GM21576 (cell line): ENCODE measurements around the gene ZNF382.
"Not testable (repeated sequence)": the region's sequence is repeated elsewhere in the genome, so short reads cannot be mapped to it uniquely, and the experiment has no call there.

ENCODE experiments used
- ATAC-seq: cut with Tn5 transposase; IDR thresholded peaks from one replicate; pipeline ENCODE4 v1.9.1; 2021; ENCODE audit warnings: mild to moderate bottlenecking, moderate library complexity; ENCODE audit not compliant: unreplicated experiment

The ZNF382 gene

GRCh38 chr19:36605101-36605876 lies at the start of gene ZNF382:
TSS of gene ZNF382 (plus strand) at chr19:36605313. CDS start at chr19:36609915, 4,602 bp downstream.
- peak; percentile 56 for ATAC-seq

- ATAC-seq: no peak
Observed at GRCh38 chr19:36564391-36564790, 40.7 kb upstream of the ZNF382 start.

DNA sequence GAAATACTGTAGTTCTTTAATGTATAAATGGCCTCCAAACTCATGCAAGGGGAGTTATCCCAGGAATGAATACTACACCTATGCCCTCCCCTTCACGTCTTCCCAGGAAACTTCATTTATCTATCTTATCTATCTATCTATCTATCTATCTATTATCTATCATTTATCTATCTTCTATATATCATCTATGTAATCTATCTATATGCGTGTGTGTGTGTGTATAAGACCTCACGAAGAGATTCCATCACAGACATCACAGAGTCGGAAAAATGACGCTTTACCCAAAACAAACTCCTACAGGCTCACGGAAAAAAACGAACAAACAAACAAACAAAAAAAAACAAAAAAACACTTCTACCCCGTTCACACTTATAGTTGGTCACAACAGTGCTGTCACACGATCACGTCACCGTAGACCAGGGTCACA lies 32.5 kb upstream of the ZNF382 start:
- no peak for ATAC-seq

DNA sequence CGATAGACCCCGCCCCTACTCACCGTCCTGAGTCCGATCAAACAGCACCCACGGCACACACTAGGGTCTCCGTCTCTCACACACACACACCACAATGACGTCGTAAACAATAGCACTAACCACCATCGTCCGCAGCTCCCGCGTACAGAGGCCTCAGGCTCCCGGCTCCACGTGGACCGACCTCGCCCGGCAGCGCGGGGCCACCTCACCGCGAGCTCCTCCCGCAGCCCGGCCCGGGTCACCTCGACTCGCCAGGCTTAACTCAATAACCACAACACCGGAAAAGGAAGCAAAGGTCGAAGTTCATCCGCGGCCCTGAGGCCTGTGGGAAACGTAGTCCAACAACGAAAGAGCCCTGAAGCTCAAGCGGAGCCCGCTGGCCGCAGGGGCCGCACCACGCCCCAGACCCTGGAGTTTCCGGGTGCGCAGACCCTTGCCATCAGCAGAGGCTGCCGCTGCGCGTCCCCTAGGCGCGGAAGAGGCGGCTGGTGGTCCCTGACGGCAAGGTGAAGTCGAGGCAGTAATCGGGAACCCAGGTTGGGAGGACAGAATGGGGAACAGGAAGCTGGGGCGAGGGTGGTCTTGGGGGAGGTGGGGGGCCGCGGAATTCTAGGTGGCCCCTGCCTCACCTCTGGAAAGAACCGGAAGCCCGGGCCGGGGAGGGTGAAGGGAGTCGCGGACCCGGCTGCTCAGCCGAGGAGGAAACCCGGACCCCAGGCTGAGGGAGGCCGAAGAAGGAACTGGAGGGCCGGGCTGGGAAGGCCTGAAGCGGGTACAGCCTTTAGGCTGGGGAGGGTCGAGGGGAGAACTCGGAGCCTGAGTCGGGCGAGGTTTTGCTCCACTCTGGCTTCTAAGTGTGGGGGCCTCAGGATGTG lies 31.9 kb upstream of the ZNF382 start, which contains the start of gene ZNF529:
Gene ZNF529, minus strand, starts transcription at position 273 of the 875 bp plus-strand sequence. CDS start 946 bp downstream, outside the sequence.
- peak; percentile 90 for ATAC-seq

DNA sequence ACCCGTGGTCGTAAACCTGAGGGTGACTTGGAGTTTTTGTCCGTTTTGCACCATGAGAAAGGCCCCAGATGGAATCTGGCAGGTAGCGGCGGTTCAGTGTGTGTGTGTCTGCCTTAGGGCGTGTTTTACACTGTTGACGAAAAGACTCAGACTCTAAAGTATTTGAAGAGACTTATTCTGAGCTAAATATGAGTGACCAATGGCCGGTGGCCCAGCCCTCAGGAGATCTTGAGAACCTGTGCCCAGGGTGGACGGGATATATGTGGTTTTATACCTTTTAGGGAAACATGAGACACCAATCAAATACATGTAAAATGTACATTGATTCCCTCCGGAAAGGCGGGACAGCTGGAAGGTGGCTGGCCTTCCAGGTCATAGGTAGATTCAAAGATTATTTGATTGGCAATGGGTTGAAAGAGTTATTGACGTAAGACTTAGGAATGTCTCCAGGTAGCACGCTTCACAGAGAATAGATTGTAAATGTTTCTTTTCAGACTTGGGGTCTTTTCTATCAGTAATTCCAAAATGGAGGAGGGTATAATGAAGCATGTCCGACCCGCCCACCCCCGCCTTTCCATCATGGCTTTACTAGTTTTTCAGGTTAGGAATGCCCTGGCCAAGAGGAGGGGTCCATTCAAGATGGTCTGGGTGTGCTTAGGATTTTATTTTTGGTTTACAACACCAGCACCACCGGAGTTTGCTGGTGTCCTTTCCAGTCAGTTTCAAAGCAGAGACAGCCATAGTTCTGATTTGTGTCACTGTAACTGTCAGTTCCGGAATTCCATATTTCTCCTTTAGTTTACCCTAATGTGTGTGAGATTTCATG lies 31.0 kb upstream of the ZNF382 start:
- no peak for ATAC-seq

DNA sequence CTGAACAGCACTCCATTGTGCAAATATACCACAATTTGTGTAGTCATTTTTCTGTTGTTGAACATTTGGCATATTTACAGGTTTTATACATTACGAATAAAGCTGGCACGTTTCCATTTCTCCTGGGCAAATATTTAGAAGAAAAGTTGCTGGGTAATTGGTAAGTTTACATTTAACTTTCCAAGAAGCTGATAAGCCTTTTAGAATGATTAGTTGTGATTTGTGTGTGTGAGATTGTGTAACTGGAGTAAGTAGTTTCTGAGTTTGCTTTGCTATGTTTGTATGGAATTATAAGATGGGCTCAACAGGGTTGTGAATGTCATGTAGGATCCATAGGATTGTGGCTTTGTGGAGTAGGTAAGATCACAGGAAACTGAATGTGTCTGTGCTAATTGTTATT lies 30.4 kb upstream of the ZNF382 start:
- no peak for ATAC-seq

DNA sequence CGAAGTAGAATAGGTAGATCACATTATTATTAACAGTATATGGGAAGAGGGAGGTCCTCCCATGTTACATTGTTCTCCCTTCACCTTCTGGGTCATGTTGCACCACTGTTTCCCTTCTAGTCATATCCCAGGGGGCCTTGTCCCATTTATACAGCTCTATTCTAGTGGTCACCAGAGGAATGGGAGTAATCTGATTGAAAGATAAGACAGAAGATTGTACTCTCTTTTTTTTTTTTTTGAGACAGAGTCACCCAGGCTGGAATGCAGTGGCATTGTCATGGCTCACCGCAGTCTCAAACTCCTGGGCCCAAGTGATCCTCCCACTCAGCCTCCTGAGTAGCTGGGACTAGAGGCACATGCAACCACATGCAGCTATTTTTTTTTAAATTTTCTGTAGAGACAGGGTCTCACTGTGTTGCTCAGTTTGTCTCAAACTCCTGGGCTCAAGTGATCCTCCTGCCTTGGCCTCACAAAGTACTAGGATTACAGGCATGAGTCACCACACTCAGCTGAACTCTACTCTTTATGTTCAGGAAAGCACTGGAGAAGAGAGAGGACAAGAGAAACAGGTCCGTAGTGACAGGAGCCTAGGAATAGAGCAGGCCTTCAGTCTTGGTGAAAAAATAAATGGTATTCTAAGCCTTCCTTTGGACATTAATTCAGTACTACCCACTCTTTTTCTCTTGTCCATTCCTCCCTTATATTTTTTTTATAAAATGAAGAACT lies 27.7 kb upstream of the ZNF382 start:
- no peak for ATAC-seq

- ATAC-seq: no peak
Observed at GRCh38 chr19:36579255-36579654, 25.9 kb upstream of the ZNF382 start.

GRCh38 chr19:36602681-36603080 lies 2.4 kb upstream of the ZNF382 start:
- ATAC-seq: not testable (repeated sequence)

GRCh38 chr19:36604656-36605100 lies 435 bp upstream of the ZNF382 start:
- peak; percentile 77 for ATAC-seq

- no peak for ATAC-seq
Observed at GRCh38 chr19:36605877-36606478, 865 bp downstream of the ZNF382 start.

- ATAC-seq: no peak
Observed at GRCh38 chr19:36627057-36627456, 21.9 kb downstream of the ZNF382 start.

GRCh38 chr19:36635342-36635741 lies 30.2 kb downstream of the ZNF382 start:
- no peak for ATAC-seq

GRCh38 chr19:36638862-36639510 lies 33.9 kb downstream of the ZNF382 start:
- no peak for ATAC-seq

DNA sequence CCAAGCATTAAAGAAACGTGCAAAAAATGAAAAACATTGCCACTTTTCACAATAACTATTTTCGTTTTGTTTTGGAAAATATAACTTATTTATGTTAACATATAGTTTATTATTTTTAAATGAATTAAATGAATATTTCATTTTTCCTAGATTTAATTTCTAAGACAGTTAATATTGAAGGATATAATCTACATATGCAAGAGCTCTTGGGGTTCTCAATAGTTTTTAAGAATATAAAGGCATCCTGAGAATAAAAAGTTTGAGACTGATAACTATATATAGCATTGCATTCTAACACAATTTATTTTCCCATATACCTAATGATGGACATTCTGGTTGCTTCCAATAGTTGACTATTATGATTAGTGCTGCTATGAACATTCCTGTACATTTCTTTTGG lies 41.6 kb downstream of the ZNF382 start:
- no peak for ATAC-seq

DNA sequence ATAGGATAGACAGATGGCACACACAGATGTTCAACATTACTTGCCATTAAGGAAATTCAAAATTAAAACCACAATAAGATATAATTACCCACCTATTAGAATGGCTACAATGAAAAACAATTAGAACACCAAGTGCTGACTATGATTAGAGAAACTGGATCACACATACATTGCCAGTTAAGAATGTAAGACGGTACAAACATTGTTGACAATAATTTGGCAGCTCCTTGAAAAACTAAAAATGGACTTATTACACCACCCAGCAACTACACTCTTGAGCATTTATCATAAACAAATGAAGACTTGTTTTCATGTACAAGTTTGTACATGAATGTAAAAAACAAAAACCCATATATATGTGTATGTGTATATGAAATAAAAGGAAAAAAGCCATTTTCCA lies 47.8 kb downstream of the ZNF382 start:
- no peak for ATAC-seq

GRCh38 chr19:36665832-36666231 lies 60.7 kb downstream of the ZNF382 start:
- no peak for ATAC-seq

DNA sequence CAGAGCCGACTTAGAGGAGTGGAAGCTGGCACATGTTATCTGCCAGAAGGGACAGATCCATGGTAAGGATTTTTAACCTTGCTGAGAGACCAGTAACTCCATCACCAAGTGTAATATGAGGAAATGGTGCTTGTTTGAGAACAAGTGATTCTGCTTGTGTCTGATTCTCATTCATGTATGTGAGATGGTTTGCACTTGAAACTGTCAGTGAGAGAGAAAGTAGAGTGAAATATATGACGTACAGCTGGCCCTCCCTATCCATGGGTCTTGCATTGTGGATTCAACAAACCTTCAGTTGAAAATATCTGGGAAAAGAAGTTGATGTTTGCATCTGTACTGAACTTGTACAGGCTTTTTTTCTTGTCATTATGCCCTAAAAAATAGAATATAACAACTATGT lies 63.5 kb downstream of the ZNF382 start:
- no peak for ATAC-seq

DNA sequence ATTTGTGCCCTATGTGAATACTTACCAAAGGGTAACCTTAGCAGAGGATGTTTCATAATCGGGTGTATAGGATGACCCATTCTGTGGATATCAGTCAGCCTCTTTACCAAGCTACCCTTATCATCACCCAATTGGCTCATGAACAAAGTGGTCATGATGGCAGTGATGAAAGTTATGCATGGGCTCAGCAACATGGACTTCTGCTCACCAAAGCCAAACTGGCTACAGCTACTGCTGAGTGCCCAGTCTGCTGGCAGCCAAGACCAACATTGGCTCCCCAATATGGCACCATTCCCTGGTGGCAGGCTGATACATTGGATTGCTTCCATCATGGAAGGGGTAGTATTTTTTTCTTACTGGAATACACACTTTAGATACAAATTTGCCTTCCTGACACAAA lies 67.3 kb downstream of the ZNF382 start:
- ATAC-seq: no peak
